SU-DHL-6 (cell line): Measurements from ENCODE around the gene DCDC2C.

Source experiments
- H2AFZ ChIP-seq: fragments of 200-600 bp; sonication (generic); 2 replicates; pipeline ENCODE4 v1.6.1; 2014; ENCODE audit warnings: low read depth, mild to moderate bottlenecking, moderate library complexity, mixed read lengths, antibody characterized with exemption, low read length; ENCODE audit not compliant: severe bottlenecking
- H3F3A ChIP-seq: fragments of 200-600 bp; shearing (Covaris generic); 2 replicates; pipeline ENCODE4 v1.6.0; 2016; ENCODE audit warnings: antibody characterized with exemption, mild to moderate bottlenecking; ENCODE audit not compliant: insufficient read depth
- H3K27ac ChIP-seq: fragments of 200-600 bp; sonication (generic); 2 replicates; pipeline ENCODE4 v1.5.1; 2016; ENCODE audit warnings: low read depth, mild to moderate bottlenecking, low read length, moderate library complexity, mixed read lengths
- H3K27me3 ChIP-seq: fragments of 200-600 bp; sonication (generic), shearing (Covaris generic); 2 replicates; pipeline ENCODE4 v1.6.0; 2014; ENCODE audit warnings: mild to moderate bottlenecking, low read length
- H3K36me3 ChIP-seq: fragments of 200-600 bp; sonication (generic); 2 replicates; pipeline ENCODE4 v1.6.1; 2014; ENCODE audit warnings: mild to moderate bottlenecking, low read length, mixed read lengths
- H3K4me2 ChIP-seq: fragments of 300-600, 200-600 bp; shearing (Covaris generic), sonication (generic); 2 replicates; pipeline ENCODE4 v1.6.0; 2014; ENCODE audit warnings: low read length, low read depth, mild to moderate bottlenecking; ENCODE audit not compliant: poor library complexity, severe bottlenecking
- H3K4me3 ChIP-seq: fragments of 200-600 bp; sonication (generic); 2 replicates; pipeline ENCODE4 v1.5.1; 2014; ENCODE audit warnings: antibody characterized with exemption, low read length, mild to moderate bottlenecking, mixed read lengths; ENCODE audit not compliant: insufficient read depth, poor library complexity, severe bottlenecking
- H3K79me2 ChIP-seq: fragments of 200-600 bp; sonication (generic); 2 replicates; pipeline ENCODE4 v1.6.1; 2014; ENCODE audit warnings: mild to moderate bottlenecking, low read length, moderate library complexity; ENCODE audit not compliant: insufficient read depth
- H3K9ac ChIP-seq: fragments of 200-600 bp; sonication (generic); 2 replicates; pipeline ENCODE4 v1.7.0; 2014; ENCODE audit warnings: mild to moderate bottlenecking, low read length
- H3K9me2 ChIP-seq: fragments of 200-600 bp; sonication (generic); replicated peaks from 2 replicates; pipeline ENCODE4 v1.6.1; 2014; ENCODE audit warnings: low read length; ENCODE audit not compliant: insufficient read depth
- H3K9me3 ChIP-seq: fragments of 200-600 bp; sonication (generic); 2 replicates; pipeline ENCODE4 v1.6.1; 2014; ENCODE audit warnings: low read length, mixed read lengths; ENCODE audit not compliant: insufficient read depth
- H4K20me1 ChIP-seq: fragments of 200-600 bp; sonication (generic); 2 replicates; pipeline ENCODE4 v1.6.1; 2014; ENCODE audit warnings: low read depth, mild to moderate bottlenecking, antibody characterized with exemption, low read length, moderate library complexity, mixed read lengths
- CTCF ChIP-seq: fragments of 200-600 bp; sonication (generic); IDR thresholded peaks from one replicate; pipeline ENCODE4 v1.5.1; 2017; ENCODE audit warnings: antibody characterized with exemption, mild to moderate bottlenecking, low read length, moderate library complexity; ENCODE audit not compliant: insufficient read depth, poor library complexity, severe bottlenecking
- EZH2phosphoT487 ChIP-seq: fragments of 200-600 bp; sonication (generic), shearing (Covaris generic); conservative IDR thresholded peaks from 2 replicates; pipeline ENCODE4 v1.6.1; 2018; ENCODE audit warnings: mild to moderate bottlenecking, antibody characterized with exemption, low read length, moderate library complexity, mixed read lengths

DCDC2C gene

DNA sequence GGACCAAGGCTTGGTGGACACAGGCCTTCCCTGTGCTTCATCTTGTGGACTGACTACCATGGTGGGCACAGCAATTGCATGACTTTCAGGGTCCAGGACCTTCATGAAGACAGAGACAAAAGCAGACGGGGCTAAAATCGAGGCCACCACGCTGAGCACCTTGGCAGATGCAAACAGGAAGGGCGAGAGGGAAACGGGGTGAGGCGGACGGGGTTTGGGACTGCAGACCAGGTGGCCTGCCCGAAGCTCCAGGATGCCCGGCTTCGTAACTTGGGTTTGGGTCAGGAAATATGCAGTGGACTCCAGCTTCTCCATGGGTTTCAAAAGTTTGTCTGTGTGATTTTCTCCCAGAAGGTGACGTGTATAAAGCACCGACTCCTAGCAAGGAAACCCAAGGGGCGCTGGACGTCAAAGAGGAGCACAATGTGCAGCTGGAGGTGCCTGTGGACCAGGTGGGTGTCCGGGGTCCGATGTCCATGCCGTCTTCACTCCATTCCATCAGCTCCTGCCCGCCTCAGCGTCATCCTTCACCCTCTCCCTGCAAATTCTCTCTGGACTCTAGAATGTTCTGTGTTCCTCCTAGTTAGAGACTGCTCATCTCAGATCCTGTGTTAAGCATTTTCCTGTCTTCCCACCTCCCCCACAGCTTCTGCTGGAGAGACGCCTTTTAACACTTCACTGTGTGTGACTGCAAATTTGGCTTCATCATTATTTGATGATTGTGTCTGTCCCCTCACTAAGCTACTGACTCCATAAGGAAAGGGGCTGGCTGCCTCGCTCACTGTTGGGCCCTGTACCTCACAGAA lies 65.8 kb downstream of the DCDC2C start:
- Histone ChIP-seq H3K4me3 (no peak overlapping the region), H3K79me2 (no peaks in the 10 kb centered on the region), H3K4me2 (no peak overlapping the region), H4K20me1 (no peaks in the 10 kb centered on the region), H3K27me3 (no peaks in the 10 kb centered on the region), H2AFZ (no peak overlapping the region), H3K27ac (no peak overlapping the region), H3K9me3 (no peaks in the 10 kb centered on the region), H3F3A (no peaks in the 10 kb centered on the region), H3K9me2 (no peaks in the 10 kb centered on the region), H3K9ac (no peak overlapping the region), H3K36me3 (no peaks in the 10 kb centered on the region)
- TF ChIP-seq EZH2phosphoT487 = no peak
- no peak for TF ChIP-seq CTCF

- Histone ChIP-seq H3K9me2 (no peaks in the 10 kb centered on the region), H3K27me3 (no peaks in the 10 kb centered on the region), H3K79me2 (no peaks in the 10 kb centered on the region), H3K4me3 (no peak overlapping the region), H3K4me2 (no peak overlapping the region), H3K9me3 (no peaks in the 10 kb centered on the region), H2AFZ (no peak overlapping the region), H3K36me3 (no peaks in the 10 kb centered on the region), H4K20me1 (no peaks in the 10 kb centered on the region), H3K9ac (no peak overlapping the region), H3F3A (no peaks in the 10 kb centered on the region), H3K27ac (no peak overlapping the region)
- TF ChIP-seq EZH2phosphoT487 = no peak
- TF ChIP-seq CTCF = no peak
Measured at GRCh38 chr2:3769766-3770165, 66.4 kb downstream of the DCDC2C start.

GRCh38 chr2:3770724-3771415 lies 67.5 kb downstream of the DCDC2C start:
- no peaks in the 10 kb centered on the region for H3K9me2 ChIP-seq
- no peaks in the 10 kb centered on the region for H3K27me3 ChIP-seq
- TF ChIP-seq CTCF = no peak
- no peak for TF ChIP-seq EZH2phosphoT487

More at GRCh38 chr2:3770724-3771415, 67.5 kb downstream of the DCDC2C start:
- H3K27ac ChIP-seq = no peak overlapping the region
- no peaks in the 10 kb centered on the region for H3K9me3 ChIP-seq
- no peak overlapping the region for H3K4me3 ChIP-seq
- H2AFZ ChIP-seq = no peak overlapping the region
- H3K79me2 ChIP-seq = no peaks in the 10 kb centered on the region
- H3K9ac ChIP-seq = no peak overlapping the region
- no peaks in the 10 kb centered on the region for H4K20me1 ChIP-seq
- no peaks in the 10 kb centered on the region for H3F3A ChIP-seq
- H3K4me2 ChIP-seq = no peak overlapping the region
- H3K36me3 ChIP-seq = no peaks in the 10 kb centered on the region
